Liver (tissue), 9 donors: ENCODE measurements around the gene SH3RF3. TPM values are rescaled to one million over a fixed set of nuclear protein-coding genes. Genes with fewer than 3 reads are reported as not detected.

Source experiments
- DNase-seq: peaks from one replicate; pipeline ENCODE4 v3.0.0-alpha.2; 2017; ENCODE audit warnings: low spot score
- H3K27ac ChIP-seq, 2 donors: one replicate each; pipeline ENCODE4 v1.7.0; 2013; ENCODE audit warnings: inconsistent platforms in 2 of 2, low read length in 2 of 2, control low read depth in 1 of 2, low read depth in 1 of 2, mild to moderate bottlenecking in 1 of 2
- H3K27me3 ChIP-seq, 4 donors: one replicate each; pipeline versions ENCODE4 v1.6.1 to v1.7.0; 2013; ENCODE audit warnings: low read length in 3 of 4, inconsistent platforms in 1 of 4, mild to moderate bottlenecking in 1 of 4, moderate library complexity in 1 of 4; ENCODE audit not compliant: control insufficient read depth in 4 of 4, insufficient read depth in 4 of 4
- H3K36me3 ChIP-seq, 4 donors: one replicate each; pipeline versions ENCODE4 v1.6.1 to v1.7.0; 2013; ENCODE audit warnings: low read length in 3 of 4, mild to moderate bottlenecking in 3 of 4, low read depth in 1 of 4, moderate library complexity in 1 of 4; ENCODE audit not compliant: control insufficient read depth in 4 of 4, insufficient read depth in 3 of 4
- H3K4me1 ChIP-seq, 4 donors: one replicate each; pipeline versions ENCODE4 v1.6.1 to v1.7.0; 2013; ENCODE audit warnings: low read length in 3 of 4, mild to moderate bottlenecking in 3 of 4, moderate library complexity in 1 of 4; ENCODE audit not compliant: control insufficient read depth in 4 of 4, insufficient read depth in 4 of 4
- H3K4me3 ChIP-seq, 3 donors: one replicate each; pipeline versions ENCODE4 v1.6.1 to v1.7.0; 2013; ENCODE audit warnings: low read length in 3 of 3, control low read depth in 1 of 3, low read depth in 1 of 3, mild to moderate bottlenecking in 1 of 3
- H3K9ac ChIP-seq, 2 donors: one replicate each; pipeline ENCODE4 v1.7.0; 2013; ENCODE audit warnings: low read length in 2 of 2, mild to moderate bottlenecking in 2 of 2, moderate library complexity in 2 of 2, control low read depth in 1 of 2, low read depth in 1 of 2
- H3K9me3 ChIP-seq, 4 donors: one replicate each; pipeline versions ENCODE4 v1.6.1 to v1.7.0; 2013; ENCODE audit warnings: low read length in 3 of 4; ENCODE audit not compliant: control insufficient read depth in 4 of 4
- ATF3 ChIP-seq: IDR thresholded peaks from 2 replicates; pipeline ENCODE4 v1.6.1; 2016; ENCODE audit warnings: antibody characterized with exemption
- CTCF ChIP-seq: fragments of 150-350 bp; IDR thresholded peaks from 2 replicates; pipeline ENCODE4 v1.5.1; 2017; ENCODE audit warnings: improper control_type of control experiment, low read depth, low read length; ENCODE audit not compliant: missing input control
- FOXA1 ChIP-seq: IDR thresholded peaks from 2 replicates; pipeline ENCODE4 v1.6.1; 2016; ENCODE audit warnings: antibody characterized with exemption
- FOXA2 ChIP-seq: IDR thresholded peaks from 2 replicates; pipeline ENCODE4 v1.6.1; 2016; ENCODE audit warnings: antibody characterized with exemption
- GABPA ChIP-seq, 2 donors: IDR thresholded peaks in 1 of 2; conservative IDR thresholded peaks in 1 of 2; 2 replicates each; pipeline ENCODE4 v1.6.1; 2016; ENCODE audit warnings: antibody characterized with exemption in 2 of 2, mild to moderate bottlenecking in 1 of 2, moderate library complexity in 1 of 2
- HNF4A ChIP-seq, 2 donors: conservative IDR thresholded peaks; 2 replicates each; pipeline ENCODE4 v1.6.1; 2016; ENCODE audit warnings: antibody characterized with exemption in 2 of 2, mild to moderate bottlenecking in 2 of 2
- HNF4G ChIP-seq: IDR thresholded peaks from 2 replicates; pipeline ENCODE4 v1.6.1; 2016; ENCODE audit warnings: antibody characterized with exemption
- JUND ChIP-seq, 2 donors: IDR thresholded peaks; 2 replicates each; pipeline ENCODE4 v1.6.1; 2016; ENCODE audit warnings: antibody characterized with exemption in 2 of 2
- MAX ChIP-seq: IDR thresholded peaks from 2 replicates; pipeline ENCODE4 v1.6.1; 2016; ENCODE audit warnings: antibody characterized with exemption
- NR2F2 ChIP-seq: IDR thresholded peaks from 2 replicates; pipeline ENCODE4 v1.6.1; 2016; ENCODE audit warnings: antibody characterized with exemption
- RAD21 ChIP-seq, 2 donors: IDR thresholded peaks; 2 replicates each; pipeline ENCODE4 v1.6.1; 2016; ENCODE audit warnings: antibody characterized with exemption in 2 of 2, mild to moderate bottlenecking in 2 of 2
- REST ChIP-seq: IDR thresholded peaks from 2 replicates; pipeline ENCODE4 v1.6.1; 2016; ENCODE audit warnings: antibody characterized with exemption, mild to moderate bottlenecking
- RXRA ChIP-seq, 2 donors: IDR thresholded peaks; 2 replicates each; pipeline ENCODE4 v1.6.1; 2017 to 2018; ENCODE audit warnings: antibody characterized with exemption in 2 of 2, mild to moderate bottlenecking in 1 of 2
- SP1 ChIP-seq: IDR thresholded peaks from 2 replicates; pipeline ENCODE4 v1.6.1; 2018; ENCODE audit warnings: antibody characterized with exemption, mild to moderate bottlenecking
- TAF1 ChIP-seq: conservative IDR thresholded peaks from 2 replicates; pipeline ENCODE4 v1.6.1; 2016; ENCODE audit warnings: antibody characterized with exemption, mild to moderate bottlenecking
- YY1 ChIP-seq: IDR thresholded peaks from 2 replicates; pipeline ENCODE4 v1.6.1; 2016; ENCODE audit warnings: antibody characterized with exemption, mild to moderate bottlenecking
- WGBS: extraction: QIAGEN DNeasy Blood & Tissue Kit; methylation state at CpG from one replicate; pipeline ENCODE4 v1.1.7; 2013; 5-methylcytosine and 5-hydroxymethylcytosine counted together
- polyA plus RNA-seq, 2 donors: library from polyadenylated mRNA; stranded (reverse) in 1 of 2; unstranded in 1 of 2; fragments of 200-250 nt in 1 of 2; fragments of >200 nt in 1 of 2; fragmentation: Nextera tagmentation in 1 of 2; extraction: Ambion mirVana in 1 of 2; gene quantifications; one replicate each; pipeline versions ENCODE4 v1.2.1 to v1.2.3, GENCODE V29; 2013 to 2015
- total RNA-seq, 2 donors: library from RNA; depleted of rRNA; stranded (reverse); fragments of >200 nt; gene quantifications; one replicate each; pipeline ENCODE4 v1.2.3, GENCODE V29; 2014
- donor health status: healthy.
- donor health status: healthy.
- donor health status: healthy.
- donor health status: healthy.
- donor health status: healthy.

The SH3RF3 gene
- total and polyA plus RNA-seq, 4 donors: 0.11 to 1.0 (median 0.54) TPM

- no peak for TF ChIP-seq CTCF
- no peak for TF ChIP-seq FOXA1
- no peak for TF ChIP-seq JUND (IDR thresholded peaks at IDR 0.05)
Measured at GRCh38 chr2:109433486-109433885, 304.5 kb downstream of the SH3RF3 start (continued).

- Histone ChIP-seq H3K36me3 (no peaks in the 10 kb centered on the region), H3K27me3 (no peaks in the 10 kb centered on the region), H3K9me3 (no peaks in the 10 kb centered on the region), H3K27ac (no peak overlapping the region), H3K4me1 (peaks cover 0 to 2% (median 0%) of the 10 kb centered on the region in 4 donors), H3K9ac (no peak overlapping the region), H3K4me3 (no peak overlapping the region)
- WGBS: 96% methylated on average over 10 of the region's 10 CpGs
- no peak for TF ChIP-seq RAD21 (IDR thresholded peaks at IDR 0.05)
- no peak for TF ChIP-seq FOXA2
- TF ChIP-seq NR2F2: no peak
- no peak for TF ChIP-seq MAX
- TF ChIP-seq JUND (IDR thresholded peaks at IDR 0.05): no peak
- no peak for TF ChIP-seq YY1
- no peak for TF ChIP-seq ATF3
- no peak for TF ChIP-seq CTCF
- TF ChIP-seq HNF4G: no peak
- TF ChIP-seq SP1: no peak
- TF ChIP-seq HNF4A (conservative IDR thresholded peaks at IDR 0.05): no peak
- TF ChIP-seq RXRA (IDR thresholded peaks at IDR 0.05): no peak
- no peak for TF ChIP-seq GABPA (IDR thresholded peaks at IDR 0.05 in 1 of 2, conservative IDR thresholded peaks at IDR 0.05 in 1 of 2)
- TF ChIP-seq REST: no peak
- TF ChIP-seq TAF1: no peak
- no peak for DNase-seq
Measured at GRCh38 chr2:109433926-109434325, 304.9 kb downstream of the SH3RF3 start.
